Stomach (tissue), 4 donors: ENCODE measurements around the gene HCFC1.

ENCODE experiments used
- EP300 ChIP-seq: sonication (generic); formaldehyde crosslinking; IDR thresholded peaks from one replicate; pipeline ENCODE4 v1.6.1; 2017; ENCODE audit warnings: antibody characterized with exemption
- TF ChIP-seq, protein P1 (sequence below), 7 experiments: fragments of 450-650 bp in 4 of 7; fragments of 200-600 bp in 3 of 7; sonication (generic) in 3 of 7; IDR thresholded peaks; one replicate each; pipeline ENCODE4 v1.5.1; 2016 to 2019; ENCODE audit warnings: antibody characterized with exemption in 7 of 7, control low read depth in 2 of 7, mild to moderate bottlenecking in 1 of 7

GRCh38 chrX:153969125-153969903 lies 2.3 kb downstream of the HCFC1 start:
- TF ChIP-seq, protein P1, sequence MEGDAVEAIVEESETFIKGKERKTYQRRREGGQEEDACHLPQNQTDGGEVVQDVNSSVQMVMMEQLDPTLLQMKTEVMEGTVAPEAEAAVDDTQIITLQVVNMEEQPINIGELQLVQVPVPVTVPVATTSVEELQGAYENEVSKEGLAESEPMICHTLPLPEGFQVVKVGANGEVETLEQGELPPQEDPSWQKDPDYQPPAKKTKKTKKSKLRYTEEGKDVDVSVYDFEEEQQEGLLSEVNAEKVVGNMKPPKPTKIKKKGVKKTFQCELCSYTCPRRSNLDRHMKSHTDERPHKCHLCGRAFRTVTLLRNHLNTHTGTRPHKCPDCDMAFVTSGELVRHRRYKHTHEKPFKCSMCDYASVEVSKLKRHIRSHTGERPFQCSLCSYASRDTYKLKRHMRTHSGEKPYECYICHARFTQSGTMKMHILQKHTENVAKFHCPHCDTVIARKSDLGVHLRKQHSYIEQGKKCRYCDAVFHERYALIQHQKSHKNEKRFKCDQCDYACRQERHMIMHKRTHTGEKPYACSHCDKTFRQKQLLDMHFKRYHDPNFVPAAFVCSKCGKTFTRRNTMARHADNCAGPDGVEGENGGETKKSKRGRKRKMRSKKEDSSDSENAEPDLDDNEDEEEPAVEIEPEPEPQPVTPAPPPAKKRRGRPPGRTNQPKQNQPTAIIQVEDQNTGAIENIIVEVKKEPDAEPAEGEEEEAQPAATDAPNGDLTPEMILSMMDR (IDR thresholded peaks at IDR 0.05), result no peak
- no peak for TF ChIP-seq EP300
